Measurements from ENCODE around the gene MYO5C.

GRCh38 chr15:52232327-52232726 is 63.3 kb downstream of the MYO5C start:
- TF ChIP-seq POLR2A (IDR thresholded peaks at IDR 0.05; ENCODE audit: control extremely low read depth in 1 of 2, low read depth in 2 of 2, low read length in 2 of 2) (no peak), CTCF (IDR thresholded peaks at IDR 0.05; ENCODE audit: control extremely low read depth in 1 of 3, insufficient read depth in 1 of 3, low read depth in 1 of 3, low read length in 3 of 3) (no peak), RNF2 (IDR thresholded peaks at IDR 0.05; ENCODE audit: borderline replicate concordance, low read depth, low read length, missing control alignments, poor library complexity, severe bottlenecking) (no peak), POLR2AphosphoS5 (IDR thresholded peaks at IDR 0.05; ENCODE audit: low read depth, low read length) (no peak), JUND (IDR thresholded peaks at IDR 0.05; ENCODE audit: low read length) (no peak), ZNF274 (IDR thresholded peaks at IDR 0.05; ENCODE audit: borderline replicate concordance, extremely low read depth, low read length) (no peak), RFX5 (IDR thresholded peaks at IDR 0.05; ENCODE audit: borderline replicate concordance, low read depth, low read length) (no peak), GABPA (IDR thresholded peaks at IDR 0.05; ENCODE audit: borderline replicate concordance, insufficient read depth, low read length) (no peak), CHD2 (IDR thresholded peaks at IDR 0.05; ENCODE audit: low read length) (no peak), KDM5A (IDR thresholded peaks at IDR 0.05; ENCODE audit: low read length) (no peak), SIN3A (conservative IDR thresholded peaks at IDR 0.05 in 1 of 2, IDR thresholded peaks at IDR 0.05 in 1 of 2; ENCODE audit: low read depth in 1 of 2, low read length in 2 of 2) (no peak), JUN (IDR thresholded peaks at IDR 0.05; ENCODE audit: low read depth, low read length) (no peak), SP1 (IDR thresholded peaks at IDR 0.05; ENCODE audit: low read depth, low read length) (no peak)

Measured in H1 (cell line).